ENCODE measurements around the gene RAVER1.
A peak's percentile ranks its signal among the peaks of the same experiment; 100 is the strongest.

The RAVER1 gene

DNA sequence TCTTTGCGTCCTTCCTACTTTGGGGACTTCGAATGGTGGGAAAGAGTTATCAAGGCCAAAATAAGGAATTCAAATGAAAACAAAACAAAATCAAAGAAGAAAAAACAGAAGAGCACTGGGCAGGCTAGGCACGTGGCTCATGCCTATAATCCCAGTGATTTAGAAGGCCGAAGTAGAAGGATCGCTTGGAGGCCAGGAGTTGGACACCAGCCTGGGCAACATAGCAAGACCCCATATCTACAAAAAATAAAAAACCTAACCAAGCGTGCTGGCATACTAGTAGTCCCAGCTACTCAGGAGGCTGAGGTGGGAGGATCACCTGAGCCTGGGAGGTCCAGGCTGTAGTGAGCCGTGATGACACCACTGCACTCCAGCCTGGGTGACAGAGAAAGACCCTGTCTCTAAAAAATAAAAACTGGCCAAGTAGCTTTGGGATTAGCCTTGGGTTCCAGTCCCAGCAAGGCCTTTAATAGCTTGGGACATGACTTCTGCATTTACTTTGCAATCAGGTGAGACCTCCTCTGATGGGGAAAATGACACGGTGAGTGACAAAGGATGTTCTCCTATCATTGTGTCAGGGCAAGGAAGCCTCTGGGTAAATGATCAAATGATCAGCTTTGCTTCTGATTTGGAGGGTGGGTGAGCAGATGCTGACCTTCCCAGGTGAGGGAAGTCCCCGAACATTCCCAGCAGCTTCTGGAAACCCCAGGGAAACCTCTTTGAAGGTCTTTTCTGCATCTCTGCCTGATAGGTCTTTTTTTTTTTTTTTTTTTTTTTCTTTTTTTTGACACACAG is 55.3 kb downstream of the RAVER1 start:
- no peak for TF ChIP-seq JUND (IDR thresholded peaks at IDR 0.05; ENCODE audit: low read depth)
- no peak for DNase-seq (ENCODE audit: low read depth in 1 of 2, low spot score in 1 of 2)
- in situ Hi-C loops (cut with HindIII; ENCODE audit: low pct_unique_long_range_greater_than_20kb, low sequenced_read_pairs) = no loop called here

GRCh38 chr19:10274589-10274988 is 58.7 kb downstream of the RAVER1 start:
- in situ Hi-C loops (cut with HindIII; ENCODE audit: low pct_unique_long_range_greater_than_20kb, low sequenced_read_pairs) = no loop called here
- no peak for TF ChIP-seq JUND (IDR thresholded peaks at IDR 0.05; ENCODE audit: low read depth)
- no peak for DNase-seq (ENCODE audit: low read depth in 1 of 2, low spot score in 1 of 2)

- in situ Hi-C loops (cut with HindIII; ENCODE audit: low pct_unique_long_range_greater_than_20kb, low sequenced_read_pairs) = no loop called here
- no peak for TF ChIP-seq JUND (IDR thresholded peaks at IDR 0.05; ENCODE audit: low read depth)
- DNase-seq (ENCODE audit: low read depth in 1 of 2, low spot score in 1 of 2) = no peak
Measured at GRCh38 chr19:10271543-10272086, 61.7 kb downstream of the RAVER1 start.

GRCh38 chr19:10270616-10271394 is 62.5 kb downstream of the RAVER1 start, which contains the start of gene ICAM1:
TSS of gene ICAM1 (plus strand) at chr19:10271120. CDS start at chr19:10271160, 40 bp downstream.
- DNase-seq (ENCODE audit: low read depth in 1 of 2, low spot score in 1 of 2) = peak in 1 of 2 experiments; percentile 52
- TF ChIP-seq JUND (IDR thresholded peaks at IDR 0.05; ENCODE audit: low read depth) = no peak
- in situ Hi-C loops (cut with HindIII; ENCODE audit: low pct_unique_long_range_greater_than_20kb, low sequenced_read_pairs) = no loop called here

- TF ChIP-seq JUND (IDR thresholded peaks at IDR 0.05; ENCODE audit: low read depth) = no peak
- in situ Hi-C loops (cut with HindIII; ENCODE audit: low pct_unique_long_range_greater_than_20kb, low sequenced_read_pairs) = no loop called here
- DNase-seq (ENCODE audit: low read depth in 1 of 2, low spot score in 1 of 2) = no peak
Measured at GRCh38 chr19:10270180-10270615, 63.1 kb downstream of the RAVER1 start.

GRCh38 chr19:10269333-10270179 is 63.8 kb downstream of the RAVER1 start:
- DNase-seq (ENCODE audit: low read depth in 1 of 2, low spot score in 1 of 2) = peak in 1 of 2 experiments; percentile 75
- no peak for TF ChIP-seq JUND (IDR thresholded peaks at IDR 0.05; ENCODE audit: low read depth)
- in situ Hi-C loops (cut with HindIII; ENCODE audit: low pct_unique_long_range_greater_than_20kb, low sequenced_read_pairs) = no loop called here

DNA sequence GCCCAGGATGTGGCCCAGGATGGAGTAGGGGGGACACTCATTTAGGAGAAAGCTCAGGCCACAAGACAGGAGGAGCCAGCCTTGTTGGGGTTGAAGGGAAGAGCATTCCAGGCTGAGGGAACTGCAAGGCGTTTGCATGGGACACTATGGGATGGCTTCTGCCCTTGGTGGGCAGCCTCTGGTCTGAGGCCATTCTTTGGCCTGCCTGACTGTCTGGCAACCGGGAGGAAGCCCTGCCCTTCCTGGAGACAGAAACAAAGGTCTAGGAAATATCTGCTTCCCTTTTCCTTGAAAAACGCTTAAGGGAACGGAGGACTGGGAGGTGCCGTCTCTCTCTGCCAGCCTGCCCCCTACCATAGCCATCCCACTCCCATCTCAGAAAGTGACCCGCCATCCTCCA is 65.3 kb downstream of the RAVER1 start:
- no peak for DNase-seq (ENCODE audit: low read depth in 1 of 2, low spot score in 1 of 2)
- no peak for TF ChIP-seq JUND (IDR thresholded peaks at IDR 0.05; ENCODE audit: low read depth)
- in situ Hi-C loops (cut with HindIII; ENCODE audit: low pct_unique_long_range_greater_than_20kb, low sequenced_read_pairs) = no loop called here

DNA sequence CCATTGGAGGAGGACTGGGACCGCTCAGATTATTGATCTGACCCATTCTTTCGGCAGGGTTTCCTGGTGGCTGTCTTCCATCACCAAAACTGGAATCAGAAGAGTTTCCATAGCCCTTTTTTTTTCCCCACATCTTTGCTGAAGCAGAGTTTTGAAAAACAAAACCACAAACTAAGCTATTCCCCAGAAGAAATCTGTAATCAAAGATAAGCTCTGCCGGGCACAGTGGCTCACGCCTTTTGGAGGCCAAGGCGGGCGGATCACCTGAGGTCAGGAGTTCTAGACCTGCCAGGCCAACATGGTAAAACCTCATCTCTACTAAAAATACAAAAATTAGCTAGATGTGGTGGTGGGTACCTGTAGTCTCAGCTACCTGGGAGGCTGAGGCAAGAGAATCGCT is 66.6 kb downstream of the RAVER1 start:
- no peak for DNase-seq (ENCODE audit: low read depth in 1 of 2, low spot score in 1 of 2)
- no peak for TF ChIP-seq JUND (IDR thresholded peaks at IDR 0.05; ENCODE audit: low read depth)
- in situ Hi-C loops (cut with HindIII; ENCODE audit: low pct_unique_long_range_greater_than_20kb, low sequenced_read_pairs) = no loop called here
